GDM1 (cell line): ENCODE data around the gene AUTS2.

Experiments
- DNase-seq: peaks from one replicate; lab custom pipeline; 2025; lab: John Stamatoyannopoulos, UW

AUTS2 gene

GRCh38 chr7:70830060-70830395 lies 1231.8 kb downstream of the AUTS2 start:
- DNase-seq: no peak

- no peak for DNase-seq
These were observed 1232.2 kb downstream of the AUTS2 start for GRCh38 chr7:70830426-70830825.

GRCh38 chr7:70833726-70834125 lies 1235.5 kb downstream of the AUTS2 start:
- no peak for DNase-seq

- no peak for DNase-seq
These were observed 1236.1 kb downstream of the AUTS2 start for GRCh38 chr7:70834424-70834823.

- DNase-seq: no peak
These were observed 1237.4 kb downstream of the AUTS2 start for GRCh38 chr7:70835658-70836057.

GRCh38 chr7:70836279-70836678 lies 1238.0 kb downstream of the AUTS2 start:
- DNase-seq: no peak

GRCh38 chr7:70836946-70837345 lies 1238.7 kb downstream of the AUTS2 start:
- DNase-seq: no peak

- DNase-seq: no peak
These were observed 1239.3 kb downstream of the AUTS2 start for GRCh38 chr7:70837589-70837988.

- no peak for DNase-seq
These were observed 1240.1 kb downstream of the AUTS2 start for GRCh38 chr7:70838292-70838907.
